Upper lobe of left lung (tissue), 4 donors: Measurements from ENCODE around the gene MAD1L1.

Experiments used
- CTCF ChIP-seq, 6 experiments: fragments of 450-650 bp in 4 of 6; fragments of 200-600 bp in 2 of 6; sonication (generic) in 2 of 6; IDR thresholded peaks; one replicate each; pipeline ENCODE4 v1.5.1; 2016 to 2019; ENCODE audit warnings: antibody characterized with exemption in 6 of 6
- EP300 ChIP-seq, 4 donors: sonication (generic); formaldehyde crosslinking; IDR thresholded peaks; one replicate each; pipeline ENCODE4 v1.5.1; 2017; ENCODE audit warnings: antibody characterized with exemption in 4 of 4, control low read depth in 2 of 4
- POLR2A ChIP-seq, 4 donors: fragments of 450-650 bp; IDR thresholded peaks; one replicate each; pipeline ENCODE4 v1.5.1; 2016 to 2017; ENCODE audit warnings: antibody characterized with exemption in 4 of 4, mild to moderate bottlenecking in 2 of 4
- POLR2AphosphoS5 ChIP-seq, 2 donors: sonication (generic); formaldehyde crosslinking; IDR thresholded peaks; one replicate each; pipeline ENCODE4 v1.5.1; 2017; ENCODE audit warnings: antibody characterized with exemption in 2 of 2

GRCh38 chr7:2158331-2159175 is 74.2 kb downstream of the MAD1L1 start:
- TF ChIP-seq CTCF (IDR thresholded peaks at IDR 0.05) (no peak), POLR2AphosphoS5 (IDR thresholded peaks at IDR 0.05) (no peak), EP300 (IDR thresholded peaks at IDR 0.05) (no peak), POLR2A (IDR thresholded peaks at IDR 0.05) (no peak)
